GM23248 (cell line): ENCODE measurements around the gene STPG1.

Experiments
- EZH2 ChIP-seq: fragments of 200-600 bp; sonication (generic); IDR thresholded peaks from 2 replicates; pipeline ENCODE4 v1.6.1; 2018; ENCODE audit warnings: antibody characterized with exemption, mild to moderate bottlenecking; ENCODE audit not compliant: insufficient read depth, poor library complexity, severe bottlenecking
- EZH2phosphoT487 ChIP-seq: fragments of 200-600 bp; sonication (generic); IDR thresholded peaks from 2 replicates; pipeline ENCODE4 v1.6.1; 2018; ENCODE audit warnings: antibody characterized with exemption, moderate library complexity, mild to moderate bottlenecking, low read depth; ENCODE audit not compliant: insufficient read depth

DNA sequence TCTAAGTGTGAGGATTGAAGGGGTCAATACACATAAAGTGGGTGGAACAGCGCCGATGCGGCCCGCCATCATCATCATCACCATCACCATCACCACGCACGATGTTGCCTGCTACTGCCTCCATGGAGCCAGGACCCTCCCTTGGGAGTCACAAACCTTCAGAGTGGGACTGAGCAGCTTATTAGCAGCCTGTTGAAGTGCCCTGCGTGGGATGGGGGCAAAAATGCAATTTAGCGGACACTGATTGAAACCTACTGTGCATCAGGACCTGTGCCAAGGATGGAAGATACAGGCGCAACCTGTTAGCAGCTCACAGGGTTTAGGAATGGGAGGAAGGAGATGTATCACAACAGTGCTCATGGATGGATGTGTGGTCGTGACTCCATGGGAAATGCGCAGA, 26.7 kb downstream of the STPG1 start:
- TF ChIP-seq EZH2 (no peak), EZH2phosphoT487 (no peak)
